Ecto neural progenitor cell (in vitro differentiated cells): Measurements from ENCODE around the gene CA10.
A peak's percentile ranks its signal among the peaks of the same experiment; 100 is the strongest.

Experiments
- DNase-seq: peaks from one replicate; pipeline ENCODE4 v3.0.0-alpha.2; 2018; ENCODE audit warnings: low spot score

CA10 gene

GRCh38 chr17:52048137-52048898 is 110.2 kb downstream of the CA10 start:
- DNase-seq, result no peak

- no peak for DNase-seq
Observed at GRCh38 chr17:52047086-52047485, 111.4 kb downstream of the CA10 start.

- no peak for DNase-seq
Observed at GRCh38 chr17:52041123-52041617, 117.3 kb downstream of the CA10 start.

- no peak for DNase-seq
Observed at GRCh38 chr17:52036416-52036815, 122.1 kb downstream of the CA10 start.

- DNase-seq, result peak; percentile 55
Observed at GRCh38 chr17:52035336-52035915, 123.1 kb downstream of the CA10 start.

GRCh38 chr17:52032454-52032853 is 126.1 kb downstream of the CA10 start:
- DNase-seq, result no peak

GRCh38 chr17:52030052-52030451 is 128.5 kb downstream of the CA10 start:
- DNase-seq, result no peak

- DNase-seq, result no peak
Observed at GRCh38 chr17:52027620-52028295, 130.8 kb downstream of the CA10 start.

GRCh38 chr17:52027081-52027480 is 131.4 kb downstream of the CA10 start:
- DNase-seq, result no peak

- DNase-seq, result no peak
Observed at GRCh38 chr17:52026075-52026474, 132.4 kb downstream of the CA10 start.

- DNase-seq, result no peak
Observed at GRCh38 chr17:52025236-52025635, 133.3 kb downstream of the CA10 start.

GRCh38 chr17:52024300-52024870 is 134.1 kb downstream of the CA10 start:
- no peak for DNase-seq

- no peak for DNase-seq
Observed at GRCh38 chr17:52011064-52011463, 147.4 kb downstream of the CA10 start.

- DNase-seq, result no peak
Observed at GRCh38 chr17:51999654-52000053, 158.9 kb downstream of the CA10 start.

GRCh38 chr17:51997723-51998122 is 160.8 kb downstream of the CA10 start:
- no peak for DNase-seq

GRCh38 chr17:51995797-51996403 is 162.6 kb downstream of the CA10 start:
- no peak for DNase-seq

- no peak for DNase-seq
Observed at GRCh38 chr17:51992864-51993416, 165.6 kb downstream of the CA10 start.

- no peak for DNase-seq
Observed at GRCh38 chr17:51971121-51971520, 187.4 kb downstream of the CA10 start.

GRCh38 chr17:51961689-51962088 is 196.8 kb downstream of the CA10 start:
- no peak for DNase-seq

- DNase-seq, result no peak
Observed at GRCh38 chr17:51957786-51958185, 200.7 kb downstream of the CA10 start.

- no peak for DNase-seq
Observed at GRCh38 chr17:51955245-51955644, 203.3 kb downstream of the CA10 start.

- DNase-seq, result no peak
Observed at GRCh38 chr17:51954232-51954765, 204.2 kb downstream of the CA10 start.
